ENCODE results near the gene MRPL32. TPM values are rescaled to one million over a fixed set of nuclear protein-coding genes. Genes with fewer than 3 reads are reported as not detected.

MRPL32 gene
- total and polyA plus RNA-seq, 8 donors = 15.9 to 158 (median 65.3) TPM

DNA sequence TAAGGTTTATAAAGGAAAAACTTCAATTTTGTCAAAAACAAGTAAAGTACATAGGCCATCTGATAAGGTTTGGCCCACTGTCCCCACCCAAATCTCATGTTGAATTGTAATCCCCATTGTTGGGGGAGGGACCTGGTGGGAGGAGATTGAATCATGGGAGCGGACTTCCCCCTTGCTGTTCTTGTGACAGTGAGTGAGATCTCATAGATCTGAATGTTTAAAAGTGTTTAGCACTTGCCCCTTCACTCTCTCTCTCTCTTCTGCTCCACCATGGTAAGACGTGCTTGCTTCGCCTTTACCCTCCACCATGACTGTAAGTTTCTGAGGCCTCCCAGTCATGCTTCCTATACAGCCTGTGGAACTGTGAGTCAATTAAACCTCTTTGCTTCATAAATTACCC, 18.2 kb downstream of the MRPL32 start:
- no peak for DNase-seq
- H3K27me3 ChIP-seq = no peaks in the 10 kb centered on the region
- H3K4me1 ChIP-seq = no peaks in the 10 kb centered on the region
- no peaks in the 10 kb centered on the region for H3K9me3 ChIP-seq
- intact Hi-C loops (cut with DNase I; ENCODE audit: low total_unique reads) = no loop called here
- no peak overlapping the region for H3K4me3 ChIP-seq
- TF ChIP-seq, protein P1, sequence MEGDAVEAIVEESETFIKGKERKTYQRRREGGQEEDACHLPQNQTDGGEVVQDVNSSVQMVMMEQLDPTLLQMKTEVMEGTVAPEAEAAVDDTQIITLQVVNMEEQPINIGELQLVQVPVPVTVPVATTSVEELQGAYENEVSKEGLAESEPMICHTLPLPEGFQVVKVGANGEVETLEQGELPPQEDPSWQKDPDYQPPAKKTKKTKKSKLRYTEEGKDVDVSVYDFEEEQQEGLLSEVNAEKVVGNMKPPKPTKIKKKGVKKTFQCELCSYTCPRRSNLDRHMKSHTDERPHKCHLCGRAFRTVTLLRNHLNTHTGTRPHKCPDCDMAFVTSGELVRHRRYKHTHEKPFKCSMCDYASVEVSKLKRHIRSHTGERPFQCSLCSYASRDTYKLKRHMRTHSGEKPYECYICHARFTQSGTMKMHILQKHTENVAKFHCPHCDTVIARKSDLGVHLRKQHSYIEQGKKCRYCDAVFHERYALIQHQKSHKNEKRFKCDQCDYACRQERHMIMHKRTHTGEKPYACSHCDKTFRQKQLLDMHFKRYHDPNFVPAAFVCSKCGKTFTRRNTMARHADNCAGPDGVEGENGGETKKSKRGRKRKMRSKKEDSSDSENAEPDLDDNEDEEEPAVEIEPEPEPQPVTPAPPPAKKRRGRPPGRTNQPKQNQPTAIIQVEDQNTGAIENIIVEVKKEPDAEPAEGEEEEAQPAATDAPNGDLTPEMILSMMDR (IDR thresholded peaks at IDR 0.05) = no peak
- TF ChIP-seq POLR2A (IDR thresholded peaks at IDR 0.05) = no peak
- no peak for TF ChIP-seq POLR2AphosphoS5 (IDR thresholded peaks at IDR 0.05)
- no peak for TF ChIP-seq EP300 (IDR thresholded peaks at IDR 0.05)
- 57 to 75% (median 61%) methylated on average over 3 of the region's 3 CpGs for WGBS, 5 donors
- no peak overlapping the region for H3K27ac ChIP-seq
- H3K36me3 ChIP-seq = no peaks in the 10 kb centered on the region

DNA sequence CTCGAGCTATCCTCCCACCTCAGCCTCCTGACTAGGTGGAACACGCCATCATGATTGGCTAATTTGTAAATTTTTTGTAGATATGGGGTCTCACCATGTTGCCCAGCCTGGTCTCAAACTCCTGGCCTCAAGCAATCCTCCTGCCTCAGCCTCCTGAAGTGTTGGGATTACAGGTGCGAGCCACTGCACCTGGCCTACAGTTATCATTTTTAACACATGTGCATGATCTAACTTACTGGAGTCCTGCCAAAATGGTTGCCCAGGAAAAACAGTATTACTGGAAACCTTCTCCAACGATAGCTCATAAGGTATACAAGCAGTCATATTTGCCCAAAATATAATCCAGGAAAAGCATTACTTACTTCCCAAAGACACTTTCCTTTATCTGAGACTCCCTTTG, 20.2 kb downstream of the MRPL32 start:
- no peak for DNase-seq
- WGBS, 5 donors = 61 to 76% (median 71%) methylated on average over 4 of the region's 4 CpGs
- TF ChIP-seq, protein P1 (IDR thresholded peaks at IDR 0.05) = no peak
- TF ChIP-seq EP300 (IDR thresholded peaks at IDR 0.05) (no peak), POLR2A (IDR thresholded peaks at IDR 0.05) (no peak), POLR2AphosphoS5 (IDR thresholded peaks at IDR 0.05) (no peak)
- intact Hi-C loops (cut with DNase I; ENCODE audit: low total_unique reads) = no loop called here
- Histone ChIP-seq H3K36me3 (no peaks in the 10 kb centered on the region), H3K27me3 (no peaks in the 10 kb centered on the region), H3K27ac (no peak overlapping the region), H3K4me1 (no peaks in the 10 kb centered on the region), H3K4me3 (no peak overlapping the region), H3K9me3 (peaks cover 0 to 5% (median 2%) of the 10 kb centered on the region in 4 donors)

DNA sequence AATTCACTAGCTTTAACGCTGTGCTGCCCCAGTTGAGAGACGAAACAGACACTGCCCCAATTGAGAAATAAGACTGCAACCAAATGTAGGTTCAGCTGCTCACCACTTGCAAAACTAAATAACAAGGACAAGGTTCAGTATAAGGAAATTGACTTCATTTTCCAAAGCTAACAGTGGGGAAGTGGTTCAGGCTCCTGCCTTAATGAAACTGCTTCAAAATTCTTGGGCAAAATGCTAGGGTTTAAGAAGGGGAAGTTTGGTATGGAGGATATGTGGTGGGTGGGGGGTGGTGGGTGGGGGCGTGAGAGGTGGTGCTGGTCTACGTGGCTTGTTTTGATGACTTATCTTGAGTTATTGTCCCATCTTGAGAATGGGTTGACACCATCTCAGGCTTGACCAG, 21.8 kb downstream of the MRPL32 start:
- H3K9me3 ChIP-seq = peaks cover 0 to 5% (median 2%) of the 10 kb centered on the region in 4 donors
- no peaks in the 10 kb centered on the region for H3K4me1 ChIP-seq
- DNase-seq = no peak
- TF ChIP-seq POLR2AphosphoS5 (IDR thresholded peaks at IDR 0.05) = no peak
- TF ChIP-seq, protein P1 (IDR thresholded peaks at IDR 0.05) = no peak
- no peak for TF ChIP-seq POLR2A (IDR thresholded peaks at IDR 0.05)
- no peak for TF ChIP-seq EP300 (IDR thresholded peaks at IDR 0.05)
- 85 to 93% (median 88%) methylated on average over 4 of the region's 4 CpGs for WGBS, 5 donors
- no peaks in the 10 kb centered on the region for H3K36me3 ChIP-seq
- intact Hi-C loops (cut with DNase I; ENCODE audit: low total_unique reads) = no loop called here
- H3K27ac ChIP-seq = no peak overlapping the region
- H3K4me3 ChIP-seq = no peak overlapping the region
- no peaks in the 10 kb centered on the region for H3K27me3 ChIP-seq

DNA sequence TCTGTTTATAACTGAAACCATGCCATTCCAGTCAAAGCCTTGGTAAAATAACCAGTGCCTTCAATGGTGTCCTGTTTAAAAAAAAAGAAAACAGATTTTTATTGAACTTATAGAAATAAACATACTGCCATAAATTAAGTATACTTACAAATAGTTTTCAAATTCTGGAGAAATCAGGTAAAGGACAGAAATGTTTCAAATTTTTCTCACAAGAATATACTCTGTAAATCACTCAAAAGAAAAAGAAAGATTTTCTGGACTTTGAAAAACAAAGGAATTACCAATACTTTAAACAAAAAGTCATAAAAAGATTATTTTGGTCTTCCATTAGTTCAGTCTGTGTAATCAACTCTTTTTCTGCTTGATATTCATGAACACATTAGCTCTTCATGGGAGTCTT, 23.9 kb downstream of the MRPL32 start:
- peaks cover 0 to 5% (median 2%) of the 10 kb centered on the region in 4 donors for H3K9me3 ChIP-seq
- intact Hi-C loops (cut with DNase I; ENCODE audit: low total_unique reads) = no loop called here
- no peaks in the 10 kb centered on the region for H3K36me3 ChIP-seq
- no peaks in the 10 kb centered on the region for H3K27me3 ChIP-seq
- no peak overlapping the region for H3K27ac ChIP-seq
- no peak overlapping the region for H3K4me3 ChIP-seq
- no peak for DNase-seq
- no peaks in the 10 kb centered on the region for H3K4me1 ChIP-seq
- TF ChIP-seq POLR2AphosphoS5 (IDR thresholded peaks at IDR 0.05) = no peak
- TF ChIP-seq EP300 (IDR thresholded peaks at IDR 0.05) = no peak
- TF ChIP-seq, protein P1 (IDR thresholded peaks at IDR 0.05) = no peak
- TF ChIP-seq POLR2A (IDR thresholded peaks at IDR 0.05) = no peak
